GM18907 (cell line): Measurements from ENCODE around the gene GULP1.
"Not testable (repeated sequence)": the region's sequence is repeated elsewhere in the genome, so short reads cannot be mapped to it uniquely, and the experiment has no call there.

Experiments used
- ATAC-seq: cut with Tn5 transposase; IDR thresholded peaks from one replicate; pipeline ENCODE4 v1.9.1; 2021; ENCODE audit warnings: mild to moderate bottlenecking, moderate library complexity; ENCODE audit not compliant: unreplicated experiment

GULP1 gene

DNA sequence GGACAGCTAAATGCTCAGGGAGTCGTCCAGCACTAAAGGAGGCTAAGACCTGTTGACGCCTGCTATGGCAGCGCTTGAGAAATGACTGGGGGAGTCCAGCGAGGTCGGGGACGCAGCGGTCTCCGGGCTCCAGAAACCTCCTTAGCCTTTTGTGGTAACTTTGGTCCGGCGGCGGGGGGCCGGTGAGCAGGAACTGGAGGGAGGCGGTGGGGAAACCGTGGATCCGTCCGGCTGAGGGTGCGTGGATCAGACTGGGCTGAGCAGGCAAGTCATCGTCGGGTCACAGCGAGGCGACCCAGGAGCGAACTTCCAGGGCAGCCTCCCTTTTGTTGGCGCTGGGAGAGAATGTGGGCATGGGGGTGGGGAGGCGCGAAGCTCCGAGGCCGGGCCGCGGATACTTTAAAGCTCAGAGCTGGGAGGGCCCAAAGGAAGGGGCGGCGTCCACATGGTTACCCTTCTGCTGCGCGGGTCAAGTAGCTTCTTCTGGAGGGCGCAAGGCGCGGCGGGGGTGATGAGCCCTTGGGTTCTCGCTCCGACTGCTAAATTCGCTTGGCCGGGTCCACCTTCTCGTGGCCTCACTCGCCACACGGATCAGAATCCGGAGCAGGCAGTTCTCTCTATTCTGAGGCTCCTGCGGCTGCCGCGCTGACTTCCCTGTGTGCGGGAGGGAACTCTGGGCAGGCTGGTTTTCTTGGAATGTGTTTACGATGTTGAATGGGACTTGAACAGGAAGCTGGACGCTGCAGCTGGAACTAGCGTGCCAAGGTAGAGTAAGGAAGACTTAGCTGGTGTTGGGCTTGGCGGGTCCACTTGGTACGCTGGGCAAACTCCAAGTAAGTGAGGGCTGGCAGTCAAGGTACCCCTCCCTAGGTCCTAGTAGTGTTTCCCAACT, 920 bp downstream of the GULP1 start:
- ATAC-seq: peak; percentile 21

DNA sequence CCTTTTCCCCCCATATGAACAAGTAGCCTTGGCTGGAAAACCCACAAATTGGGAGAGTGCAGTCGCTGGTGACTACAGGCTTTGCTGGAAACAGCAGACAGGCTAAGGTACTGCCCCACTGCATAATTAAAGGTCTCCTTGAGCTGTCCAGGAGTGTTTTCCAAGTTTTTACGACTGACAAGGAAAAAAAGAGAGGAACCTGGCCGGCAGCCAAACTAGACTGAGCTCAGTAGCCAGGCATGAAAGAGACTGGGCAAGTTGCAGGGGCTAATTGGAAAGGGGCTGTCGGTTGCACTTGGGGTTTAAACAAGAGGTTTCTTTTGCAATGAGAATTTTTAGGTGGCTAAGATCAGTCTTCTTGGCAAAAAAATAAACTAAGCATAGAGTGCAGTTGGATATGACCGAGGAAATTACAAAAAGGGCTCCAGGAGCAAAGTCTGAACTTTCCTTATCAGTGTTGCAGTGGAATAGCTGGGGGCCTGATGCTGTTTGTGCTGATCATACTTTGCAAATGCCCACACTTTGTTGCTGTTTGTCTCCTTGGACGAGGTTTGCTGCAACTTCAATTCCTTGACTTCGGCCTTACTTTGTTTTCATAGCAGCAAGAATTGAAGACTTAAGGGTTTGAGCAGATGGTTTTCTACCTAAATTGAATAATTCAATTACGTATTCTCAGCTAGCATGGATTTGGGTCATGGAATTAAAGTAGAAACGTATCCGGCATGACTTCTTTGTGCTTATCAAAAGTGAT, 2.1 kb downstream of the GULP1 start:
- no peak for ATAC-seq

- ATAC-seq: no peak
Observed at GRCh38 chr2:188294352-188294926, 2.8 kb downstream of the GULP1 start.

DNA sequence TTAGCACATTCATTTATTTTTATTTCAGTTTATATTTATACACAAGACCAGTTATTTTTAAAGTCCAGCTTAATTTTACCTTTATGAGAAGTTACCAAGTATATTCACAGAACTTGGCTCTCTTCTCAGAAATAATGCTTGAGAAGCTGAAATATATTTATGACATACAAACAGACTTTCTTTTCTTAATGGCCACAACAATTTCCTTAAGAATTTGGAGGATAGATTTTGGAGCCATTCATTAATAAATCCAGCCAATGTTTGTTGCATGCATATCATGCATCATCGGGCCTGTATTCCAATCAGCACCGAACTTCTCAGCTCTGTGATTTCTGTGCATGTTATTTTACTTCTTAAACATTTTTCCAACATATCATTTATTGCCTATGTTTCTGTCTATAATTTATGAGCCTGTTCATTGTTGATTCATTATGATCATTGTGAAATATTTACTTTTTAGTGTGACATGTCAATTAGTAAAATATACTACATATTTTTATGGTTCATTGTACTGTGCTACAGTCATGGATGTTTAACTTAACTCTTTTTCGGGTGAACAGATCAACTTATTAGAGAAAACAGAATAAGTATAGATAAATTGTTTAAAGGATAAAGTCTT, 3.5 kb downstream of the GULP1 start:
- no peak for ATAC-seq

- ATAC-seq: no peak
Observed at GRCh38 chr2:188297978-188298377, 6.3 kb downstream of the GULP1 start.

- not testable (repeated sequence) for ATAC-seq
Observed at GRCh38 chr2:188298937-188299371, 7.3 kb downstream of the GULP1 start.

GRCh38 chr2:188303363-188304031, 11.8 kb downstream of the GULP1 start:
- no peak for ATAC-seq

DNA sequence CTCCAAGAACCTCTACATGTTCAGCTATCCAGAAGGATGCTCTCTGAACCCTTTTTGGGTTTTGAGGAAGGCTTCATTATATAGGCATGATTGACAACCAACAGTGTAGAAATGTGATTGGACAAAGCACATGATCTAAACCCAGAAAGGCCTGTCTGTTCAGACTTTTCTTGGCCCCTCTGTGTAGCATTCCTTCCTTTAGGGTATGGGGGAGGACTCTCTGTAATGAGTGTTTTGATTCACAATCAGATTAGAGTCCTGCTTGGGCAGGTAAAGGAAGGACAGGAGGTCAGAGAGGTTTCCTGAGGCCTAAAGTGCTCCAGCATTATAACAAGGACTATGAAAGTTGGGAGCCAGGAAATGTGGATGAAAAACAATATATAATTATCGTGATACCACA, 13.6 kb downstream of the GULP1 start:
- ATAC-seq: no peak

GRCh38 chr2:188306271-188306670, 14.6 kb downstream of the GULP1 start:
- no peak for ATAC-seq

GRCh38 chr2:188307850-188308283, 16.2 kb downstream of the GULP1 start:
- ATAC-seq: no peak

- no peak for ATAC-seq
Observed at GRCh38 chr2:188308483-188308882, 16.8 kb downstream of the GULP1 start.

GRCh38 chr2:188309364-188309763, 17.7 kb downstream of the GULP1 start:
- ATAC-seq: no peak

GRCh38 chr2:188314314-188315054, 22.8 kb downstream of the GULP1 start:
- no peak for ATAC-seq

DNA sequence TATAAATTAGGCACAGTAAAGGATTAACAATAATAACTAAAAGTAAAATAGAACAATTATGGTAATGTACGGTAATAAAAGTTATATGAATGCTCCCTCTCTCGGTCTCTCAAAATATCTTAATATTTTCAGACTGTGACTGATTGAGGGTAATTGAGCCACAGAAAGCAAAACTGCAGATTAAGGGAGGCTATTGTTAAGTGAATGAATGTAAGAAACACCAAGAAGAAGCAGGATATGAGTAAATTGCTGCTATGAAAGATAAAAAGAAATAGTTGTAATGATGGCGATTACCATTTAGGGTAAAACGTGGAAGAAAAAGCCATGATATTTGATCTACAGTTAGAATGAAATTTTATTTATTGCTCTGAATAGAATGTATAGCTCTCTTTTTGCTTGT, 24.1 kb downstream of the GULP1 start:
- no peak for ATAC-seq

- ATAC-seq: no peak
Observed at GRCh38 chr2:188316342-188316741, 24.7 kb downstream of the GULP1 start.

DNA sequence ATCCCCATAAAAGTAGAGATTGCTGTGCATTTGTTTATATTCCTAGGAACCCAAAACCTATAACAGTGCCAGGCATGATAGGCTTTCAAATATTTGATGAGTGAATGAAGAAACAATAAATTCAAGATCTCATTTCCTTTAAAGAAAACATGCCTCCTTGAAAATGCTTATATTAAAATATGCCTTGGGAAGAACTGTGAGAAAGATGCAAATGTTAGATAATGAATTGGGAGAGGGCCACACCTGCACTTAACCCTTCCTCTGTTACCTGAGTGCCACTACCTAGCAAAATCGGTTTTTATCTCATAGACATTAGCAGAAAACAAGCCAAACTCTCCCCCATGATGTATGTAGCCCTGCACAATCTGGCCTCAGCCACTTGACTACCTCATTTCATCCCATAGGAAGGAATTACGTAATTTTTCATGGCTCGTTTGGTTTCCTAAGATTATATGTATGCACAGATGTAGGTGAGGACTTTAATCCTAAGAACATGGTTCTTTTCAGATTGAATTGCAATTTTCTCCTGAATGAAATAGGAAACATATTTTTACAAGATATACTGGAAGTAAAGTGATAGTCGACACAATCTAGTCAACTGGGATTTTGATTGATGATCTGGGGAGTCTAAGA, 25.2 kb downstream of the GULP1 start:
- ATAC-seq: no peak

GRCh38 chr2:188318161-188318749, 26.6 kb downstream of the GULP1 start:
- ATAC-seq: no peak

- ATAC-seq: no peak
Observed at GRCh38 chr2:188319838-188320237, 28.2 kb downstream of the GULP1 start.

GRCh38 chr2:188320861-188321260, 29.2 kb downstream of the GULP1 start:
- ATAC-seq: no peak
